HEK293 (cell line): Measurements from ENCODE around the gene GALNTL6.
"Not testable (repeated sequence)": the region's sequence is repeated elsewhere in the genome, so short reads cannot be mapped to it uniquely, and the experiment has no call there.

ENCODE experiments used
- CTCF ChIA-PET: fragments of 350-600 bp; formaldehyde crosslinking; extraction: SDS; loops from one replicate; lab custom pipeline; 2021; ENCODE audit warnings: antibody characterized with exemption; lab: Yijun Ruan, JAX
- POLR2A ChIA-PET: fragments of 300-600 bp; formaldehyde crosslinking; extraction: SDS; loops from one replicate; lab custom pipeline; 2020; ENCODE audit warnings: antibody characterized with exemption, inconsistent platforms; lab: Yijun Ruan, JAX
- H3K27ac ChIP-seq: fragments of 200-500 bp; sonication (Bioruptor generic); 2 replicates; pipeline ENCODE4 v1.5.1; 2014; ENCODE audit warnings: low read depth, low read length, control low read depth, inconsistent platforms; ENCODE audit errors: extremely low read depth
- H3K36me3 ChIP-seq, 2 experiments: fragments of 200-500 bp in 1 of 2; sonication (Bioruptor generic) in 1 of 2; 1 replicate in 1 of 2; 2 replicates in 1 of 2; pipeline ENCODE4 v1.5.1; 2014 to 2017; ENCODE audit warnings: inconsistent platforms in 2 of 2, low read length in 2 of 2; ENCODE audit not compliant: control insufficient read depth in 2 of 2, insufficient read depth in 1 of 2
- H3K4me1 ChIP-seq: fragments of 200-500 bp; sonication (Bioruptor generic); 2 replicates; pipeline ENCODE4 v1.5.1; 2014; ENCODE audit warnings: mild to moderate bottlenecking, low read length, inconsistent platforms; ENCODE audit not compliant: control insufficient read depth, insufficient read depth
- H3K4me3 ChIP-seq: 2 replicates; pipeline ENCODE4 v1.5.1; 2011; ENCODE audit warnings: low read depth, mild to moderate bottlenecking, control low read depth, low read length, moderate library complexity
- H3K9me3 ChIP-seq: fragments of 200-500 bp; sonication (Bioruptor generic); 2 replicates; pipeline ENCODE4 v1.5.1; 2014; ENCODE audit warnings: low read depth, low read length, inconsistent platforms; ENCODE audit not compliant: control insufficient read depth, insufficient read depth
- SCRT2 ChIP-seq: fragments of 450-650 bp; formaldehyde crosslinking; IDR thresholded peaks from 2 replicates; pipeline ENCODE4 v1.5.1; 2016; ENCODE audit warnings: missing biosample characterization, missing genetic modification characterization
- ZNF112 ChIP-seq: fragments of 450-650 bp; formaldehyde crosslinking; IDR thresholded peaks from 2 replicates; pipeline ENCODE4 v1.5.0; 2017; ENCODE audit warnings: missing biosample characterization, missing genetic modification characterization
- ZNF121 ChIP-seq: fragments of 450-650 bp; formaldehyde crosslinking; IDR thresholded peaks from 2 replicates; pipeline ENCODE4 v1.5.1; 2016; ENCODE audit warnings: missing biosample characterization, missing genetic modification characterization
- ZNF133 ChIP-seq: fragments of 450-650 bp; formaldehyde crosslinking; IDR thresholded peaks from 2 replicates; pipeline ENCODE4 v1.5.1; 2016; ENCODE audit warnings: missing biosample characterization, missing genetic modification characterization
- ZNF214 ChIP-seq: fragments of 450-650 bp; formaldehyde crosslinking; IDR thresholded peaks from 2 replicates; pipeline ENCODE4 v1.5.1; 2017; ENCODE audit warnings: missing biosample characterization, mild to moderate bottlenecking, missing genetic modification characterization, borderline replicate concordance
- ZNF366 ChIP-seq: fragments of 450-650 bp; formaldehyde crosslinking; conservative IDR thresholded peaks from 2 replicates; pipeline ENCODE4 v1.5.1; 2016; ENCODE audit warnings: missing biosample characterization, missing genetic modification characterization
- ZNF433 ChIP-seq: fragments of 450-650 bp; formaldehyde crosslinking; IDR thresholded peaks from 2 replicates; pipeline ENCODE4 v1.5.1; 2016; ENCODE audit warnings: missing biosample characterization, missing genetic modification characterization, low read depth
- ZNF585B ChIP-seq: fragments of 450-650 bp; formaldehyde crosslinking; IDR thresholded peaks from 2 replicates; pipeline ENCODE4 v1.5.1; 2016; ENCODE audit warnings: missing biosample characterization, missing genetic modification characterization
- ZNF610 ChIP-seq: fragments of 450-650 bp; formaldehyde crosslinking; IDR thresholded peaks from 2 replicates; pipeline ENCODE4 v1.5.1; 2016; ENCODE audit warnings: missing biosample characterization, missing genetic modification characterization, borderline replicate concordance
- ZNF629 ChIP-seq: fragments of 450-650 bp; formaldehyde crosslinking; IDR thresholded peaks from 2 replicates; pipeline ENCODE4 v1.5.1; 2017; ENCODE audit warnings: missing biosample characterization, missing genetic modification characterization
- ZNF670 ChIP-seq: fragments of 450-650 bp; formaldehyde crosslinking; IDR thresholded peaks from 2 replicates; pipeline ENCODE4 v1.5.1; 2016; ENCODE audit warnings: missing biosample characterization, missing genetic modification characterization, low read depth
- ZNF707 ChIP-seq: fragments of 450-650 bp; formaldehyde crosslinking; IDR thresholded peaks from 2 replicates; pipeline ENCODE4 v1.5.1; 2016; ENCODE audit warnings: missing biosample characterization, missing genetic modification characterization
- TF ChIP-seq, protein P1 (sequence below): fragments of 450-650 bp; formaldehyde crosslinking; conservative IDR thresholded peaks from 2 replicates; pipeline ENCODE4 v1.5.1; 2016; ENCODE audit warnings: low read depth, missing biosample characterization, missing genetic modification characterization
- TF ChIP-seq, protein P2 (sequence below): fragments of 450-650 bp; formaldehyde crosslinking; IDR thresholded peaks from 2 replicates; pipeline ENCODE4 v1.5.1; 2016; ENCODE audit warnings: missing biosample characterization, missing genetic modification characterization
- TF ChIP-seq, protein P3 (sequence below): fragments of 450-650 bp; IDR thresholded peaks from 2 replicates; pipeline ENCODE4 v1.5.1; 2018; ENCODE audit warnings: missing biosample characterization, missing genetic modification characterization

Gene GALNTL6

DNA sequence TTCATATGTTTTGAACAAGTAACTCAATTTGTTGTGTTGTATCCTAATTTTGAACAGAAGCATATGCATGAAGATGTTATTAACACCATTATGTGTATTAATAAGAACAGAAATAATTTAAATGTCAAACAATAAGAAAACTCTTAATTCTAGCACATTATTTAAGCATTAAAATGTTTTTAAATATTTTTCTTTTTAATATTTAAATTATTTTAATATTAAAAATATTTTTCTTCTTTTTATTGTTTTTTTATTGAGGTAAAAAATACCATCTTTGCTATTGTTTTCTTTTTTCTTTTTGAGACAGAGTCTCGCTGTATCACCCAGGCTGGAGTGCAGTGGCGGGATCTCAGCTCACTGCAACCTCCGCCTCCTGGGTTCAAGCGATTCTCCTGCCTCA lies 914.4 kb downstream of the GALNTL6 start (continued):
- TF ChIP-seq, protein P1, sequence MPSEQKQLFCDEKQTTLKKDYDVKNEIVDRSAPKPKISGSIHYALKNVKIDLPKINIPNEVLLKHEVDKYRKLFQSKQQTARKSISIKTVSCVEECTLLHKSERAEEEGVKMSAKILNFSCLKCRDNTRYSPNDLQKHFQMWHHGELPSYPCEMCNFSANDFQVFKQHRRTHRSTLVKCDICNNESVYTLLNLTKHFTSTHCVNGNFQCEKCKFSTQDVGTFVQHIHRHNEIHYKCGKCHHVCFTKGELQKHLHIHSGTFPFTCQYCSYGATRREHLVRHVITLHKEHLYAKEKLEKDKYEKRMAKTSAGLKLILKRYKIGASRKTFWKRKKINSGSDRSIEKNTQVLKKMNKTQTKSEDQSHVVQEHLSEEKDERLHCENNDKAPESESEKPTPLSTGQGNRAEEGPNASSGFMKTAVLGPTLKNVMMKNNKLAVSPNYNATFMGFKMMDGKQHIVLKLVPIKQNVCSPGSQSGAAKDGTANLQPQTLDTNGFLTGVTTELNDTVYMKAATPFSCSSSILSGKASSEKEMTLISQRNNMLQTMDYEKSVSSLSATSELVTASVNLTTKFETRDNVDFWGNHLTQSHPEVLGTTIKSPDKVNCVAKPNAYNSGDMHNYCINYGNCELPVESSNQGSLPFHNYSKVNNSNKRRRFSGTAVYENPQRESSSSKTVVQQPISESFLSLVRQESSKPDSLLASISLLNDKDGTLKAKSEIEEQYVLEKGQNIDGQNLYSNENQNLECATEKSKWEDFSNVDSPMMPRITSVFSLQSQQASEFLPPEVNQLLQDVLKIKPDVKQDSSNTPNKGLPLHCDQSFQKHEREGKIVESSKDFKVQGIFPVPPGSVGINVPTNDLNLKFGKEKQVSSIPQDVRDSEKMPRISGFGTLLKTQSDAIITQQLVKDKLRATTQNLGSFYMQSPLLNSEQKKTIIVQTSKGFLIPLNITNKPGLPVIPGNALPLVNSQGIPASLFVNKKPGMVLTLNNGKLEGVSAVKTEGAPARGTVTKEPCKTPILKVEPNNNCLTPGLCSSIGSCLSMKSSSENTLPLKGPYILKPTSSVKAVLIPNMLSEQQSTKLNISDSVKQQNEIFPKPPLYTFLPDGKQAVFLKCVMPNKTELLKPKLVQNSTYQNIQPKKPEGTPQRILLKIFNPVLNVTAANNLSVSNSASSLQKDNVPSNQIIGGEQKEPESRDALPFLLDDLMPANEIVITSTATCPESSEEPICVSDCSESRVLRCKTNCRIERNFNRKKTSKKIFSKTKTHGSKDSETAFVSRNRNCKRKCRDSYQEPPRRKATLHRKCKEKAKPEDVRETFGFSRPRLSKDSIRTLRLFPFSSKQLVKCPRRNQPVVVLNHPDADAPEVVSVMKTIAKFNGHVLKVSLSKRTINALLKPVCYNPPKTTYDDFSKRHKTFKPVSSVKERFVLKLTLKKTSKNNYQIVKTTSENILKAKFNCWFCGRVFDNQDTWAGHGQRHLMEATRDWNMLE, result no peak
- TF ChIP-seq ZNF433 (no peak), ZNF121 (tag by site-specific recombination) (no peak), ZNF629 (tag by site-specific recombination) (no peak), ZNF112 (no peak), SCRT2 (tag by site-specific recombination) (no peak), ZNF670 (tag by site-specific recombination) (no peak), ZNF610 (no peak), ZNF214 (no peak), ZNF366 (tag by site-specific recombination) (no peak), ZNF133 (no peak)
- TF ChIP-seq, protein P2, sequence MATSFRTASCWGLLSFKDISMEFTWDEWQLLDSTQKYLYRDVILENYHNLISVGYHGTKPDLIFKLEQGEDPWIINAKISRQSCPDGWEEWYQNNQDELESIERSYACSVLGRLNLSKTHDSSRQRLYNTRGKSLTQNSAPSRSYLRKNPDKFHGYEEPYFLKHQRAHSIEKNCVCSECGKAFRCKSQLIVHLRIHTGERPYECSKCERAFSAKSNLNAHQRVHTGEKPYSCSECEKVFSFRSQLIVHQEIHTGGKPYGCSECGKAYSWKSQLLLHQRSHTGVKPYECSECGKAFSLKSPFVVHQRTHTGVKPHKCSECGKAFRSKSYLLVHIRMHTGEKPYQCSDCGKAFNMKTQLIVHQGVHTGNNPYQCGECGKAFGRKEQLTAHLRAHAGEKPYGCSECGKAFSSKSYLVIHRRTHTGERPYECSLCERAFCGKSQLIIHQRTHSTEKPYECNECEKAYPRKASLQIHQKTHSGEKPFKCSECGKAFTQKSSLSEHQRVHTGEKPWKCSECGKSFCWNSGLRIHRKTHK, result no peak

DNA sequence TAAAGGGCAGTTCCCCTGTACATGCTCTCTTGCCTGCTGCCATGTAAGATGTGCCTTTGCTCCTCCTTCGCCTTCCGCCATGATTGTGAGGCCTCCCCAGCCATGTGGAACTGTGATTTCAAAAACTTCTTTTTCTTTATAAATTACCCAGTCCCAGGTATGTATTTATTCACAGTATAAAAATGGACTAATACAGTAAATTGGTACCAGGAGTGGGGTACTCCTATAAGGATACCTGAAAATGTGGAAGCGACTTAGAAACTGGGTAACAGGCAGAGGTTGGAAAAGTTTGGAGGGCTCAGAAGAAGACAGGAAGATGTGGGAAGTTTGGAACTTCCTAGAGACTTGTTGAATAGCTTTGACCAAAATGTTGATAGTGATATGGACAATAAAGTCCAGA lies 920.4 kb downstream of the GALNTL6 start:
- CTCF ChIA-PET, H3K27ac ChIP-seq, H3K36me3 ChIP-seq, POLR2A ChIA-PET, H3K9me3 ChIP-seq, H3K4me3 ChIP-seq, H3K4me1 ChIP-seq: not testable (repeated sequence)
- TF ChIP-seq ZNF707 (tag by site-specific recombination), result peak; percentile 62; the same call in 1 of the 2 replicates

DNA sequence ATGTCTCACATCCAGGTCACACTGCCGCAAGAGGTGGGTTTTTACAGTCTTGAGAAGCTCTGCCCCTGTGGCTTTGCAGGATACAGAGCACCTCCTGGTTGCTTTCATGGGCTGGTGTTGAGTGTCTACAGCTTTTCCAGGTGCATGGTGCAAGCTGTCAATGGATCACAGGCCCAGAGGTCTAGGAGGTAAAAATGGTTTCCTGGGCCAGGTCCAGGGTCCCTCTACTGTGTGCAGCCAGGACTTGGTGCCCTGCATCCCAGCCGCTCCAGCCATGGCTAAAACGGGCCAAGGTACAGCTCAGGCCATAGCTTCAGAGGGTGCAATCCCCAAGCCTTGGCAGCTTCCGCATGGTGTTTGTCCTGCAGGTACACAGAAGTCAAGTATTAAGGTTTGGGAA lies 921.4 kb downstream of the GALNTL6 start:
- H3K4me1 ChIP-seq, result no peaks in the 10 kb centered on the region
- ChIA-PET CTCF (no interaction called here), POLR2A (no interaction called here)
- H3K36me3 ChIP-seq, result no peaks in the 10 kb centered on the region
- no peak overlapping the region for H3K27ac ChIP-seq
- H3K9me3 ChIP-seq, result no peaks in the 10 kb centered on the region
- H3K4me3 ChIP-seq, result no peak overlapping the region
- TF ChIP-seq, protein P3, sequence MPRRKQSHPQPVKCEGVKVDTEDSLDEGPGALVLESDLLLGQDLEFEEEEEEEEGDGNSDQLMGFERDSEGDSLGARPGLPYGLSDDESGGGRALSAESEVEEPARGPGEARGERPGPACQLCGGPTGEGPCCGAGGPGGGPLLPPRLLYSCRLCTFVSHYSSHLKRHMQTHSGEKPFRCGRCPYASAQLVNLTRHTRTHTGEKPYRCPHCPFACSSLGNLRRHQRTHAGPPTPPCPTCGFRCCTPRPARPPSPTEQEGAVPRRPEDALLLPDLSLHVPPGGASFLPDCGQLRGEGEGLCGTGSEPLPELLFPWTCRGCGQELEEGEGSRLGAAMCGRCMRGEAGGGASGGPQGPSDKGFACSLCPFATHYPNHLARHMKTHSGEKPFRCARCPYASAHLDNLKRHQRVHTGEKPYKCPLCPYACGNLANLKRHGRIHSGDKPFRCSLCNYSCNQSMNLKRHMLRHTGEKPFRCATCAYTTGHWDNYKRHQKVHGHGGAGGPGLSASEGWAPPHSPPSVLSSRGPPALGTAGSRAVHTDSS (tag by site-specific recombination), result no peak
- peak; percentile 81 for TF ChIP-seq ZNF585B
- TF ChIP-seq, all 188 proteins: peak for 1
